Measurements from ENCODE around the gene CDH20.

The CDH20 gene

GRCh38 chr18:61308795-61309393, 24.3 kb upstream of the CDH20 start:
- TF ChIP-seq FOXP2 (optimal IDR thresholded peaks at IDR 0.05; ENCODE audit: control extremely low read depth, extremely low read length, insufficient read depth) (no peak), POLR2AphosphoS5 (IDR thresholded peaks at IDR 0.05; ENCODE audit: borderline replicate concordance, low read depth, low read length) (no peak), EZH2 (IDR thresholded peaks at IDR 0.05) (no peak)
- Histone ChIP-seq H3K36me3 (ENCODE audit: insufficient read depth, low read length) (no peaks in the 10 kb centered on the region), H3K4me3 (no peak overlapping the region), H3K9me3 (ENCODE audit: low read depth, low read length) (no peaks in the 10 kb centered on the region), H3K27ac (no peak overlapping the region), H3K9ac (ENCODE audit: insufficient read length) (no peak overlapping the region)
- DNase-seq (ENCODE audit: low read depth, low spot score): no peak

- Histone ChIP-seq H3K9me3 (ENCODE audit: low read depth, low read length) (no peaks in the 10 kb centered on the region), H3K27ac (no peak overlapping the region), H3K36me3 (ENCODE audit: insufficient read depth, low read length) (no peaks in the 10 kb centered on the region), H3K4me3 (no peak overlapping the region), H3K9ac (ENCODE audit: insufficient read length) (no peak overlapping the region)
- TF ChIP-seq FOXP2 (optimal IDR thresholded peaks at IDR 0.05; ENCODE audit: control extremely low read depth, extremely low read length, insufficient read depth) (no peak), POLR2AphosphoS5 (IDR thresholded peaks at IDR 0.05; ENCODE audit: borderline replicate concordance, low read depth, low read length) (no peak), EZH2 (IDR thresholded peaks at IDR 0.05) (no peak)
- DNase-seq (ENCODE audit: low read depth, low spot score): no peak
Observed at GRCh38 chr18:61322265-61322873, 10.9 kb upstream of the CDH20 start.

- Histone ChIP-seq H3K27ac (no peak overlapping the region), H3K4me3 (no peak overlapping the region), H3K9ac (ENCODE audit: insufficient read length) (no peak overlapping the region), H3K9me3 (ENCODE audit: low read depth, low read length) (no peaks in the 10 kb centered on the region), H3K36me3 (ENCODE audit: insufficient read depth, low read length) (no peaks in the 10 kb centered on the region)
- no peak for DNase-seq (ENCODE audit: low read depth, low spot score)
- TF ChIP-seq FOXP2 (optimal IDR thresholded peaks at IDR 0.05; ENCODE audit: control extremely low read depth, extremely low read length, insufficient read depth): no peak
- TF ChIP-seq EZH2 (IDR thresholded peaks at IDR 0.05): no peak
- no peak for TF ChIP-seq POLR2AphosphoS5 (IDR thresholded peaks at IDR 0.05; ENCODE audit: borderline replicate concordance, low read depth, low read length)
Observed at GRCh38 chr18:61323951-61324350, 9.3 kb upstream of the CDH20 start.

GRCh38 chr18:61326407-61326806, 6.8 kb upstream of the CDH20 start:
- no peak overlapping the region for H3K9ac ChIP-seq (ENCODE audit: insufficient read length)
- no peak overlapping the region for H3K4me3 ChIP-seq
- H3K9me3 ChIP-seq (ENCODE audit: low read depth, low read length): no peaks in the 10 kb centered on the region
- DNase-seq (ENCODE audit: low read depth, low spot score): no peak
- no peak overlapping the region for H3K27ac ChIP-seq
- H3K36me3 ChIP-seq (ENCODE audit: insufficient read depth, low read length): no peaks in the 10 kb centered on the region
- TF ChIP-seq EZH2 (IDR thresholded peaks at IDR 0.05) (no peak), POLR2AphosphoS5 (IDR thresholded peaks at IDR 0.05; ENCODE audit: borderline replicate concordance, low read depth, low read length) (no peak), FOXP2 (optimal IDR thresholded peaks at IDR 0.05; ENCODE audit: control extremely low read depth, extremely low read length, insufficient read depth) (no peak)

- Histone ChIP-seq H3K36me3 (ENCODE audit: insufficient read depth, low read length) (no peaks in the 10 kb centered on the region), H3K9ac (ENCODE audit: insufficient read length) (no peak overlapping the region), H3K4me3 (no peak overlapping the region), H3K27ac (no peak overlapping the region), H3K9me3 (ENCODE audit: low read depth, low read length) (no peaks in the 10 kb centered on the region)
- DNase-seq (ENCODE audit: low read depth, low spot score): no peak
- TF ChIP-seq FOXP2 (optimal IDR thresholded peaks at IDR 0.05; ENCODE audit: control extremely low read depth, extremely low read length, insufficient read depth): no peak
- TF ChIP-seq EZH2 (IDR thresholded peaks at IDR 0.05): no peak
- no peak for TF ChIP-seq POLR2AphosphoS5 (IDR thresholded peaks at IDR 0.05; ENCODE audit: borderline replicate concordance, low read depth, low read length)
Observed at GRCh38 chr18:61329398-61329797, 3.8 kb upstream of the CDH20 start.

- TF ChIP-seq EZH2 (IDR thresholded peaks at IDR 0.05) (no peak), POLR2AphosphoS5 (IDR thresholded peaks at IDR 0.05; ENCODE audit: borderline replicate concordance, low read depth, low read length) (no peak), FOXP2 (optimal IDR thresholded peaks at IDR 0.05; ENCODE audit: control extremely low read depth, extremely low read length, insufficient read depth) (no peak)
- Histone ChIP-seq H3K4me3 (no peak overlapping the region), H3K9me3 (ENCODE audit: low read depth, low read length) (no peaks in the 10 kb centered on the region), H3K36me3 (ENCODE audit: insufficient read depth, low read length) (no peaks in the 10 kb centered on the region), H3K9ac (ENCODE audit: insufficient read length) (no peak overlapping the region), H3K27ac (no peak overlapping the region)
- DNase-seq (ENCODE audit: low read depth, low spot score): no peak
Observed at GRCh38 chr18:61331051-61331450, 2.2 kb upstream of the CDH20 start.

- Histone ChIP-seq H3K4me3 (peak overlapping the region; percentile 81), H3K27ac (no peak overlapping the region), H3K36me3 (ENCODE audit: insufficient read depth, low read length) (no peaks in the 10 kb centered on the region), H3K9ac (ENCODE audit: insufficient read length) (peak overlapping the region; percentile 69), H3K9me3 (ENCODE audit: low read depth, low read length) (no peaks in the 10 kb centered on the region)
- DNase-seq (ENCODE audit: low read depth, low spot score): no peak
- no peak for TF ChIP-seq POLR2AphosphoS5 (IDR thresholded peaks at IDR 0.05; ENCODE audit: borderline replicate concordance, low read depth, low read length)
- TF ChIP-seq FOXP2 (optimal IDR thresholded peaks at IDR 0.05; ENCODE audit: control extremely low read depth, extremely low read length, insufficient read depth): no peak
- TF ChIP-seq EZH2 (IDR thresholded peaks at IDR 0.05): no peak
Observed at GRCh38 chr18:61333746-61334490, 688 bp downstream of the CDH20 start.

- no peak overlapping the region for H3K27ac ChIP-seq
- H3K9ac ChIP-seq (ENCODE audit: insufficient read length): peak overlapping the region; percentile 69
- no peak for DNase-seq (ENCODE audit: low read depth, low spot score)
- peak overlapping the region; percentile 81 for H3K4me3 ChIP-seq
- H3K9me3 ChIP-seq (ENCODE audit: low read depth, low read length): no peaks in the 10 kb centered on the region
- TF ChIP-seq POLR2AphosphoS5 (IDR thresholded peaks at IDR 0.05; ENCODE audit: borderline replicate concordance, low read depth, low read length) (no peak), EZH2 (IDR thresholded peaks at IDR 0.05) (no peak), FOXP2 (optimal IDR thresholded peaks at IDR 0.05; ENCODE audit: control extremely low read depth, extremely low read length, insufficient read depth) (no peak)
- no peaks in the 10 kb centered on the region for H3K36me3 ChIP-seq (ENCODE audit: insufficient read depth, low read length)
Observed at GRCh38 chr18:61334491-61334850, 1.2 kb downstream of the CDH20 start.

Data from SK-N-MC (cell line).